Stimulated activated naive CD8-positive, alpha-beta T cell treated with anti-CD3 and anti-CD28 coated beads, Interleukin-15, Interleukin-2, amounts not matched to agents 100 U/mL and 50 U/mL, for 24 hours (primary cell): ENCODE measurements around the gene MCTP2.
"Not testable (repeated sequence)": the region's sequence is repeated elsewhere in the genome, so short reads cannot be mapped to it uniquely, and the experiment has no call there.

Experiments used
- ATAC-seq: fragments of 150-1000 bp; cut with Tn5 transposase; one replicate; pipeline ENCODE4 v1.10.0; 2021
- DNase-seq: peaks from one replicate; pipeline ENCODE4 v3.0.0; 2021

MCTP2 gene

GRCh38 chr15:94453227-94453988, 222.0 kb downstream of the MCTP2 start:
- no peak for DNase-seq
- ATAC-seq, result no peak

GRCh38 chr15:94455297-94455696, 223.9 kb downstream of the MCTP2 start:
- ATAC-seq (no peak), DNase-seq (no peak)

GRCh38 chr15:94456226-94456625, 224.9 kb downstream of the MCTP2 start:
- ATAC-seq (no peak), DNase-seq (no peak)

- no peak for ATAC-seq
- DNase-seq, result no peak
These were observed 226.3 kb downstream of the MCTP2 start for GRCh38 chr15:94457661-94458060.

- ATAC-seq, result no peak
These were observed 229.3 kb downstream of the MCTP2 start for GRCh38 chr15:94460624-94461023.

GRCh38 chr15:94467034-94467433, 235.7 kb downstream of the MCTP2 start:
- ATAC-seq (no peak), DNase-seq (no peak)

More at GRCh38 chr15:94460624-94461023, 229.3 kb downstream of the MCTP2 start:
- DNase-seq, result no peak

GRCh38 chr15:94470492-94470891, 239.1 kb downstream of the MCTP2 start:
- ATAC-seq (no peak), DNase-seq (no peak)

- ATAC-seq (no peak), DNase-seq (no peak)
These were observed 245.3 kb downstream of the MCTP2 start for GRCh38 chr15:94476686-94477085.

GRCh38 chr15:94477913-94478553, 246.7 kb downstream of the MCTP2 start:
- no peak for DNase-seq
- no peak for ATAC-seq

GRCh38 chr15:94478763-94479162, 247.4 kb downstream of the MCTP2 start:
- ATAC-seq (no peak), DNase-seq (no peak)

GRCh38 chr15:94480289-94480834, 249.0 kb downstream of the MCTP2 start:
- DNase-seq, result no peak
- ATAC-seq, result no peak

GRCh38 chr15:94485148-94485719, 253.9 kb downstream of the MCTP2 start:
- no peak for ATAC-seq
- no peak for DNase-seq

GRCh38 chr15:94487635-94488034, 256.3 kb downstream of the MCTP2 start:
- no peak for DNase-seq
- no peak for ATAC-seq

- DNase-seq (no peak), ATAC-seq (no peak)
These were observed 261.8 kb downstream of the MCTP2 start for GRCh38 chr15:94493176-94493575.

- ATAC-seq, result not testable (repeated sequence)
These were observed 262.2 kb downstream of the MCTP2 start for GRCh38 chr15:94493586-94493985.

GRCh38 chr15:94494732-94495131, 263.4 kb downstream of the MCTP2 start:
- DNase-seq, result no peak
- ATAC-seq, result no peak

More at GRCh38 chr15:94493586-94493985, 262.2 kb downstream of the MCTP2 start:
- DNase-seq, result not testable (repeated sequence)

GRCh38 chr15:94503293-94503692, 271.9 kb downstream of the MCTP2 start:
- ATAC-seq (no peak), DNase-seq (no peak)

- ATAC-seq (no peak), DNase-seq (no peak)
These were observed 277.9 kb downstream of the MCTP2 start for GRCh38 chr15:94509259-94509658.

GRCh38 chr15:94522125-94522524, 290.8 kb downstream of the MCTP2 start:
- ATAC-seq (no peak), DNase-seq (no peak)

GRCh38 chr15:94523873-94524272, 292.5 kb downstream of the MCTP2 start:
- ATAC-seq (no peak), DNase-seq (no peak)

GRCh38 chr15:94524565-94524964, 293.2 kb downstream of the MCTP2 start:
- no peak for ATAC-seq

GRCh38 chr15:94526071-94526689, 294.8 kb downstream of the MCTP2 start:
- no peak for ATAC-seq
- DNase-seq, result no peak

More at GRCh38 chr15:94524565-94524964, 293.2 kb downstream of the MCTP2 start:
- DNase-seq, result no peak

- no peak for ATAC-seq
These were observed 300.9 kb downstream of the MCTP2 start for GRCh38 chr15:94532226-94532625.

More at GRCh38 chr15:94532226-94532625, 300.9 kb downstream of the MCTP2 start:
- DNase-seq, result no peak
